GM18526 (cell line): ENCODE measurements around the gene LAIR1.

Experiments
- POLR2A ChIP-seq: IDR thresholded peaks from 3 replicates; pipeline ENCODE4 v1.6.1; 2011; ENCODE audit not compliant: insufficient read length; ENCODE audit errors: extremely low read depth

LAIR1 gene

DNA sequence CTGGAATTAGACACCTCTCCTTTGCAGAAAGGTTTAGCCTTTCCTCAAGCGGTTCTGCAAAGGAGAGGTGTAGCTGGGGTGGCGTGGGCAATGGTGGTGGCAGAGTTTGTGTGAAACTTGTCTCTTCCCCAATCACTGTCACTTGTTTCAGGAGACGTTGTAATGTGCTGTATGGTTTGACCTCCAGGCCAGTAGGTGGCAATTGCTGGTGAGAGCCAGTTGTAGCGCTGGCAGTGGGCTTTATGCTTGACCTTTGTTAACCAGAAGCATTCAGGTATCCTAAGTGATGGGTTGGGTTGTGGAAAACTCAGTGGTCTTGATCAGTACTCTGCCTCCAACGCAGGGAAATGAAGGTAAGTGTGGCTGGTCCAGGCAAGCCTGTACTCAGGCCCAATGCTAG is 39.1 kb downstream of the LAIR1 start:
- TF ChIP-seq POLR2A: no peak

DNA sequence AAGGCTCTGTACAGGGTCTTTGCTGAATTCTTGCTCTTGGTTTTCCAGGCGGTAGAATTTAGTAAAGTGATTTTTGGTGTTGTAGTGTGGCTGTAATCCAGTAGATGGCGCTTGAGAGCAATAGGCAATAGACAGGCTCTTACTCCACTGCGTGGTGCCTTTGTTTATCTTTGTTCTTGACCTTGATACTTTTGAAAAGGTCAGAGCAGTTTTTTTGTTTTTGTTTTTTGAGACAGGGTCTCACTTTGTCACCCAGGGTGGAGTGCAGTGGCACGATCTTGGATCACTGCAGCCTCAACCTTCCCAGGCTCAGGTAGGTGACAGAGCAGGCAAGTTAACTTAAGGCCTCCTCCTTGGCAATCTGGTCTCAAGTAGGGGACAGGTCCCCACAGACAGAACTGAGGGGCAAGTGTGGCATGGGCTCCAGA is 39.5 kb downstream of the LAIR1 start:
- TF ChIP-seq POLR2A: no peak

DNA sequence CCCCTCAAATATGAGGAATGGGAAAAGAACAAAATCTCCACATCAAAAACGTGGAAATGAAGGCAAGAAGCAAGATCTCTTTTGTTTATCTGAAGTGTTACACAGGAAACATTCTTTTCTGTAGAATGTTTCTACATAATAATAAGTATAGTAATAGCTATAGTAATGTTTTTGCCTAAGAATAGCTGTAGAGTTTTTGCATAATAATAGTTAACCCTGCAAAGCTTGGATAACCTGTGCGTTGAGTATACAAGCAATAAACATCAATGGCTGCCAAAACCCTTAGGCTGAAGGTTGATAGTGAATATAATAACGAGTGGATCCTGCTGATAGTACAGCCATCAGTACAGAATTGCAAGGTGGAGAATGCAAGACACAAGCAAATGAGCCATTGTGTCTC is 40.7 kb downstream of the LAIR1 start:
- TF ChIP-seq POLR2A: no peak

DNA sequence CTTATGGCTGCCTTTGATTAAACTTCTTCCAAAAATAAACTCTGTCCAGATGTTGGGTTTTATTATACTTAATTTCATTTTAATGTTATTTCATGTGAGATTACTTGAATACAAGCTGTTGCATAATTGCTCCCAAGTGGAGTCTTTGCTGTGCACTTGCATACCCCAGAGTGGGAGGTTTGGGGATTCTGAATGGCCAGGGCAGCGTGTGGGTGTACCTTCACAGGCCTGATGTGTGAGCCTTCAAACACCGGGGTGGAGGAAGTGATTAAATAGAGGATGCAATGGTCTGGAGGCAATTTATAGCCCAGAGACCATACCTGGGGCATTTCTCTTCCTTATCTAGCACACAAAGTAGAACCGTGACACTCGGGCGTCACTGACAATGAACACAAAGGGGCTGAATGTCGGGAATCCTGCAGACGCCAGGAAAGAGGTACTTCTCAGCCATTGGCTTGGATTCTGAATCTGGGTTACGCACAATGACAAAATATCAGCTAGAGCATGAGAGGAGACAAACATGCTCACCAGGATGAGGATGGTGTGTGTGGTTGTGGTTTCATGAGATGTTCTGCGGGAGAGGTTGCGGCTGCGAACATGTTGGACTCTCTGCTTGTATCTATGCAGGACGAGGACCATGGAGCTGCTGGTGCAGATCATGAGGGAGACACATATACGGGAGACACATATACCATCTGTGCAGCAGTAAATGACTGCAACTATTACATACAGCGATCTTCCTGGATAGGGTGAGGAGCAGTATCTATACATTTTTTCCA is 44.6 kb downstream of the LAIR1 start:
- TF ChIP-seq POLR2A: no peak

DNA sequence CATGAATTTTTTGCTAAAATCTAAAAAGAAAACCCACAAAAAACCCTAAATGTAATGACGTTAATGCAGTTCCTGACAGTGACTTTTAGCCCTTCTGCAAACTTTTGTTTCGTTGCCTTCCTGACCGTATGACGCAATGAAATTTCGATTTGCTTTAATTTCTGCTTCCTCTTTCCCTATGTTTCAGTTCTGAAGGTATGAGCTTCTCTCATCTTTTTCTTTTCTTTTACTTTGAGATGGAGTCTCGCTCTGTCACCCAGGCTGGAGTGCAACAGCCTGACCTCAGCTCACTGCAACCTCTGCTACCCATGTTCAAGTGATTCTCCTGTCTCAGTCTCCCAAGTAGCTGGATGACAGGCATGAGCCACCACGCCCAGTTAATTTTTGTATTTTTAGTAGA is 45.7 kb downstream of the LAIR1 start:
- TF ChIP-seq POLR2A: no peak

DNA sequence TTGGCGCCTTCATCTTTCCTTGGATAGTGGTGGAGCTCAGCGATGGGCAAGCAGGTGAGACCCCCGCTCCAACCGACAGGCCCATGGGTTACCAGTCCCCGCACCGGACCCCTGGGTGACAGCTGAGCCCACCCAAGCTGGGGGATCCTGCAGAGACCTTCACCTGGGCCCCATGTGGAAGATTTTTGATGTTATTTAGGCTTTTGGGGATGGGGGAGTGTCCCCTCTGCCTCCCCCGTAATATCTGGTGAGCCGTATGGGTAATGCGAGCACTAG is 46.8 kb downstream of the LAIR1 start:
- TF ChIP-seq POLR2A: no peak

DNA sequence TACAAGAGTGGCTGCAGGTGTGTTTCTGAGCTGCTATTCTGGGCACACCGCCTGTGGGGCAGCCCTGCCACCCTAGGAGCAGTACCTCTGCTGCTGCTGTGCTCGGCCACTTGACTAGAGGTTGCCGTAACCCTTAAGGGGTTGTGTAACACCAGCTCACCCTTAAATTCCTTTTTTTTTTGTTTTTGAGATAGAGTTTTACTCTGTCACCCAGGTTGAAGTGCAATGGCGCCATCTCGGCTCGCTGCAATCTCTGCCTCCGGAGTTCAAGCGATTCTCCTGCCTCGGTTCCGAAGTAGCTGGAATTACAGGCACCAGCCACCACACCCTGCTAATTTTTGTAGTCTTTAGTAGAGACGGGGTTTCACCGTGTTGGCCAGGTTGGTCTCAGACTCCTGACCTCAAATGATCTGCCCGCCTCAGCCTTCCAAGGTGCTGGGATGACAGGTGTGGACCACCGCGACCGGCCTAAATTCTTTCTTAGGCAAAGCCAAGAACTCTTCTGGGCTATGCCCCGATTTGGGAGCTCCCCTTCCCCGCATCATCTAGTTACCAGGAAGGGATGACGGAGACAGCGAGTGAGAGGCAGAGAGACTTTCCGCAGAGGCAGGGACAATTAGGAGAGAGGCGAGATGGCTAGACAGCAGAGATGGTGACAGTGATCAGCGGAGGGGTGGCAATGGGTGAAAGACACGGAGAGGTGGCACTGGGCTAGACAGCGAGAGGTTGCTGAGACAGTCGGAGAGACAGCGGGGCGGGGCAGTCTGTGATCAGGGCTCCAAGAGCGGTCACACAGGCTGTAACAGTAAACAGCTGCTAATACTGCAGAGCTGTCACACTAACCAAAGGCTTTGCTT is 47.4 kb downstream of the LAIR1 start:
- TF ChIP-seq POLR2A: no peak

DNA sequence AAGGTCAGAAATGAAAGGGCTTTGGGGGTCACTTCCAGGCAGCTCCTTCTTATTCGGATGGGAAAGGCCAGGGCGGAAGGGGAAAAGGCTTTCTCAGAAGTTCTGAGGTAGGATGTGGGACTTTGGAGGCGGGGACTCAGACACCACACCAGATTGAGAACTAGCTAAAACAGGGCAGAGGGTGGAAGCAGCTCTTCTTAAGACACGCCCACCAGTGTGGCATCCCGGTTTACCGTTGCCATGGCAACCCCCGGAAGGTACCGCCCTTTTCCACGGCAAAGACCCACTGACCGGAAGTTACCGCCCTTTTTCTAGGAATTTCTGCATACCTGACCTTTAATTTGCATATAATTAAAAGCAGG is 48.0 kb downstream of the LAIR1 start:
- TF ChIP-seq POLR2A: no peak

DNA sequence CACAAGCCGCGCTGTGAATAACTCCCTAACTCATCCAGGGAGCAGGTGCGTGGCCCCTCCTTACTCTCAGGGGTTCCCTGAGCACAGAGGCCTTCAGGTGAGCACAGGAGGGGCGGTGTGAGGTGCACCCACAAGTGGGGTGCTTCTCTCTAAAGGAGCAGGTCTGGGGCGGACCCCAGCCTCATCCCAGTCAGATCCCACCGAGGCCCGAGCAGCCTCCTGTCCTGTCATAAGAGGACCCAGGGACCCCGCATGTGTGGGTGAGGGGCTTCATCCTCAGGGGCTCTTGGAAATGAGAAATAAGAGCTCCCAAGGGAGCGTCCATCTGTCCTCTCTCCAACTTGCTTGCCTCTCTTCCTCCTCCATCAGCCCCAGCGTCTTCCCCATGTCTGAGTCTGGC is 48.8 kb downstream of the LAIR1 start:
- no peak for TF ChIP-seq POLR2A

DNA sequence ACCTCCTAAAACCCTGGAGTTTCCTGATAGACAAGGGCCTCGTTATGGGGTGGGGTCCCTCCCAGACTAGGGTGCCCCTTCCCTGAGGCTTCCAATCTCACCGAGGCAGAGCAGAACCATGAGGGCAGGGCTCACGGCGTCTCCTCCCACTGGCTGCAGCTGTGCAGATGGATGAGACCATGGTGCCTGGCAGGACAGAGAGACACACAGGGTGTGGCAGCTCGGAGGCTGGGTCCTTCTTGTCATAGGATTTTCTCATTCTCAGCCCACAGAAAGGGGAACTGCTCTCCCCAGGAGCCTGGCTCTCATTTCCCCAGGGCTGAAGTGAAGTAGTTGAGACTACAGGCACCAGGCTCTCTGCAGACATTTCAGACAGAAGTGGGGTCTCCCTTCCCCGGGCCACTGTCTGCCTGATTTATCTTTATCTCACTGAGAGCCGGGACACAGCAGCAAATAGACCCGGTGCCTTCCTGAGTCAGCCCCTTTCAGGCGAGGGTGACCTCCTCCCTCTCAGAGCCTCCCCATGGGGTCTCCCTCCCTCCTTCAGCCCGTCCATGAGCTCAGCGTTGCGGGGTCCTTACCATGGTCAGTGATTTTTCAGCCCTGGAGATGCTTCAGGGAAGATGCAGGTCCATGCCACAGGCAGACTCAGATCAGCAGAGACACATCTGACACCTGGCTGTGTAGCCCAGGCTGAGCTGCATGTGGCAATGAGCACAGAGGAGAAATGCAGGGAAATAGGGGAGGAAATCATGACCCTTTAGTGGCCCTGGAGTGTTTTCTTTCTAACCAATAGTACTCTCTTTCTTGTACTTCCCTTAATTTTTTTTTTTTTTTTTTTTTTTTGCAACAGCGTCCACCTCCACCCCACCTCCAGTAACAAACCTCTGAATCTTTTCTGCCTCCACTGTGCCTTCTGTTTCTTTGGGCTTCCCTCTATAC is 52.0 kb downstream of the LAIR1 start, which contains the start of gene LILRA5:
Gene LILRA5 (minus strand): TSS at position 731 of the 942 bp plus-strand sequence. CDS start 147 bp downstream, at position 584.
- no peak for TF ChIP-seq POLR2A

DNA sequence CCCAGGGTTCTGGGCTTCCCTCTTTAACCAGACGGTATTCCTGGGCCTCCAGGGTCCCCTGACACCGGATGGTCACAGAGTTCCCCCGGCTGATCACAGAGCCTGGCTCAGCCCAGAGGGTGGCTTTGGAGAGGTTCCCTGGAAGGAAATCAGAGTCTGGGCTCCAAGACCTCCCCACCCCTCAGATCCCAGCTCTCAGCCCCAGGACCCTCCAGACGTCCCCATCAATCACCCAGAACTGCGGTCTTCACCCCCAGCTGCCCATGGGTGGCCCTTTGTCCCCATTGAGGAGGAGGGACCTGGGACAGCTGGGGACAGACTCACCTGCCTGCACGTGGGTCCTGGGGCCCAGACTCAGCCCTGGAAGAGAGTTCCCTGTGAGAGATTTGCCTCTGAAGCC is 52.7 kb downstream of the LAIR1 start:
- TF ChIP-seq POLR2A: no peak

DNA sequence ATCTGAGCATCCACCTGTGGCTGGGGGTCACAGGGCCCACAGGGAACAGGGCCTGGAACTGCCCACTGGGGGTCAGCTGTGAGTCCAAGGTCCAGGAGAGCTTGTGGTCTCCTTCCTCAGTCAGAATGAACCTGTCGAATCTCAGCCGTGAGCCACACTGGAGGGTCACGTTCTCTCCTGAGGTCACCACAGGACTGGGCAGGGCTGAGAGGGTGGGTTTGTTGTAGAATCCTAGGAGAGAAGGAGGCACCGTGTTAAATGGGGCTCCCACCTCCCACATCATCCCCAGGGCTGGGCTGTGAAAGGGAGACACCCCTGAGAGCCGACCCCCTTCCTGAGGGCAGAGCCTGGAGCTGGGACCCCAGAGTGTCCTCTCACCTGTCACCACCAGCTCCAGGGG is 53.2 kb downstream of the LAIR1 start:
- no peak for TF ChIP-seq POLR2A

DNA sequence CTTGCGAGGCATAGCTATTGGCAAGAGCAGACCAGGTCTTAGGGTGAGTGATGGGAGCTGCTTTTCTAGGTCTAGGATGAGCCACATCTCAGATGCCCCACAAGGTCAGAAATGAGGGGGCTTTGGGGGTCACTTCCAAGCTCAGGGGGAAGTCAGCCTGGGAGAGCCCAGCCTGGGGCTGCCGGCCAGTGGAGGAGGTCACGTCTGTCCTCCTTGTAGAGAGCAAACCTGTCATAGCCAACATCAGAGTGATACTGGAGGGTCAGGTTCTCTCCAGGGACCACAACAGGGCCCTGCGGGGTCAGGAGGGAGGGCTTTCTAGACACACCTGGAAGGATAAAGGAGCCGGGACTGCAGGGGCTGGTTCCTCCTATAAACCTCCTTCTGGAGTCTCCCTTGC is 54.2 kb downstream of the LAIR1 start:
- TF ChIP-seq POLR2A: no peak

DNA sequence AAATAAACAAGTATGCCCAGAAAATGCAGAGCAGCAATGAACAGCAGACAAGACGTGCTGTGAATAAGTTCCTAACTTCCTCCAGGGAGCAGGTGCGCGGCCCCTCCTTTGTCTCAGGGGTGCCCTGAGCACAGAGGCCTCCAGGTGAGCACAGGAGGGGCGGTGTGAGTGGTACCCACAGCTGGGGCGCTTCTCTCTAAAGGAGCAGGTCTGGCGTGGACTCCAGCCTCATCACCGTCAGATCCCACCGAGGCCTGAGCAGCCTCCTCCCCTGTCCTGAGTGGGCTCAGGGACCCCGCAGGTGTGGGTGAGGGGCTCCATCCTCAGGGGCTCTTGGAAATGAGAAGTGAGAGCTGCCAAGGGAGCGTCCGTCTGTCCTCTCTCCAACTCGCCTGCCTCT is 54.9 kb downstream of the LAIR1 start:
- no peak for TF ChIP-seq POLR2A

DNA sequence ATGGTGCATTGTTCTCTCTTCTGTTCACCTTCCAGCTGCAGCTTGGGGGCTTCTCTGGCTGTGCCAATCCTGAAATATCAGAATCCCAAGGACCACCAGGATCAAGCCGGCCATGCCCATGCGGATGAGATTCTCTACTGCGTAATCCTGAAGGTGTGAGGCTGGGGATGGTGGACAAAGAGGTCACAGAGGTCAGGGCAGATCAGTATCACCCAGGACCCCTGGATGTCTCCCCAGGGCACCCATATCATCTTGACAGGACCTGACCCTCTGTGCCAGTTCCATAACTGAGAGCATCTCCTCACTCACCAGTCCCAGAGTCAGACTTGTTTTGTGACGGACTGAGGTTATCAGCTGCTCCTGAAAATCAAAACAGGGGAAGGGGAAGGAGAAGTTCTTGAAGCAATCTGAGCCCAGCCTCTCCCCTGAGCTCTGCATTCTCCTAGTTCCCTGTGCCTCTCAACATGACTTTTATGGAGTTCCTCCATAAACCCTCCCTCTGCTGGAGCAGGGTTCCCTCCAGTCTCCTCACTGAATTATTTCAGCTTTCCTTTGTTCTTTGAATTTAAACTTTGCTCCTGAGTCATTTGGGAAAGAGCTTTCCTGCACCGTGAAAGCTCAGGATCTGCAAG is 57.2 kb downstream of the LAIR1 start:
- no peak for TF ChIP-seq POLR2A
